Transverse colon (tissue), 4 donors: Measurements from ENCODE around the gene COMMD7. TPM values are rescaled to one million over a fixed set of nuclear protein-coding genes. Genes with fewer than 3 reads are reported as not detected.
A peak's percentile ranks its signal among the peaks of the same experiment; 100 is the strongest.
"Not testable (repeated sequence)": the region's sequence is repeated elsewhere in the genome, so short reads cannot be mapped to it uniquely, and the experiment has no call there.

Experiments
- DNase-seq: peaks from one replicate; pipeline ENCODE4 v3.0.0-alpha.2; 2019
- H3K27ac ChIP-seq, 4 donors: fragments of 200-600 bp; sonication (generic); 2 replicates each; pipeline ENCODE4 v1.5.1; 2016 to 2018; ENCODE audit warnings: inconsistent platforms in 4 of 4
- H3K27me3 ChIP-seq: fragments of 200-600 bp; sonication (generic); 2 replicates; pipeline ENCODE4 v1.5.1; 2017; ENCODE audit warnings: inconsistent platforms
- H3K36me3 ChIP-seq, 4 donors: fragments of 200-600 bp; sonication (generic); 2 replicates each; pipeline ENCODE4 v1.5.1; 2017 to 2019; ENCODE audit warnings: inconsistent platforms in 4 of 4
- H3K4me1 ChIP-seq, 4 donors: fragments of 200-600 bp; sonication (generic); 2 replicates each; pipeline ENCODE4 v1.5.1; 2017 to 2020; ENCODE audit warnings: inconsistent platforms in 4 of 4
- H3K4me3 ChIP-seq, 4 donors: fragments of 200-600 bp; sonication (generic); 1 replicate in 1 of 4; 2 replicates in 3 of 4; pipeline versions ENCODE4 v1.5.1 to v1.6.1; 2017 to 2019; ENCODE audit warnings: inconsistent platforms in 4 of 4
- H3K9me3 ChIP-seq, 2 donors: fragments of 200-600 bp; sonication (generic); 2 replicates each; pipeline ENCODE4 v1.5.1; 2017 to 2019; ENCODE audit warnings: inconsistent platforms in 2 of 2
- CTCF ChIP-seq, 5 experiments: fragments of 200-600 bp in 3 of 5; fragments of 450-650 bp in 2 of 5; sonication (generic) in 3 of 5; IDR thresholded peaks; 1 replicate in 2 of 5; 2 replicates in 3 of 5; pipeline ENCODE4 v1.5.1; 2016 to 2017; ENCODE audit warnings: antibody characterized with exemption in 5 of 5, inconsistent platforms in 3 of 5, mild to moderate bottlenecking in 2 of 5, moderate library complexity in 1 of 5
- EP300 ChIP-seq: sonication (generic); formaldehyde crosslinking; IDR thresholded peaks from one replicate; pipeline ENCODE4 v1.6.1; 2017; ENCODE audit warnings: antibody characterized with exemption, low read depth
- POLR2A ChIP-seq: fragments of 450-650 bp; IDR thresholded peaks from one replicate; pipeline ENCODE4 v1.6.1; 2016; ENCODE audit warnings: antibody characterized with exemption, mild to moderate bottlenecking, moderate library complexity
- POLR2AphosphoS5 ChIP-seq, 3 donors: sonication (generic); formaldehyde crosslinking; IDR thresholded peaks; one replicate each; pipeline ENCODE4 v1.6.1; 2016; ENCODE audit warnings: antibody characterized with exemption in 3 of 3
- WGBS, 2 donors: methylation state at CpG; one replicate each; pipeline ENCODE4 v1.1.5; 2018; ENCODE audit warnings: low coverage in 1 of 2; 5-methylcytosine and 5-hydroxymethylcytosine counted together
- in situ Hi-C, 4 donors: fragments of 200-750 bp; cut with MboI; loops; one replicate each; pipeline versions ENCODE4 v1.15.0 to v1.15.1; 2017; ENCODE audit warnings: low sequenced_read_pairs in 3 of 4, low pct_ligation_motif_present in 1 of 4, low pct_unique_long_range_greater_than_20kb in 1 of 4
- intact Hi-C: fragments of 100-400 bp; cut with DNase I; formaldehyde crosslinking; loops from one replicate; pipeline ENCODE4 v1.15.1; 2023; ENCODE audit warnings: low total_unique reads
- total RNA-seq, 4 donors: library from RNA; depleted of rRNA; stranded (reverse); fragments of >200 nt; gene quantifications; one replicate each; pipeline ENCODE4 v1.1.0, GENCODE V29; 2016

Gene COMMD7
- total RNA-seq, 4 donors from 2014 or later, result 14.3 to 24.8 (median 20.2) TPM

GRCh38 chr20:32767418-32768198 lies 24.3 kb upstream of the COMMD7 start:
- 80 to 85% methylated on average over 5 to 9 of the region's 9 CpGs for WGBS, 2 donors
- Histone ChIP-seq H3K27ac (no peak overlapping the region), H3K36me3 (no peaks in the 10 kb centered on the region), H3K4me1 (peaks cover 6 to 11% (median 10%) of the 10 kb centered on the region in 4 donors), H3K27me3 (no peaks in the 10 kb centered on the region), H3K9me3 (no peaks in the 10 kb centered on the region), H3K4me3 (no peak overlapping the region)
- TF ChIP-seq EP300 (no peak), POLR2A (no peak), POLR2AphosphoS5 (IDR thresholded peaks at IDR 0.05) (no peak), CTCF (IDR thresholded peaks at IDR 0.05) (no peak)
- intact Hi-C loops, result no loop called here
- in situ Hi-C loops, result no loop called here
- DNase-seq, result no peak

- 86 to 93% methylated on average over 11 to 17 of the region's 17 CpGs for WGBS, 2 donors
- H3K27me3 ChIP-seq, H3K4me3 ChIP-seq, H3K27ac ChIP-seq, H3K36me3 ChIP-seq, H3K9me3 ChIP-seq, DNase-seq, in situ Hi-C loops, intact Hi-C loops: not testable (repeated sequence)
- peaks cover 9 to 17% (median 13%) of the 10 kb centered on the region in 4 donors for H3K4me1 ChIP-seq
Measured at GRCh38 chr20:32765230-32765875, 22.1 kb upstream of the COMMD7 start.

- in situ Hi-C loops, result no loop called here
- H3K27ac ChIP-seq, result no peak overlapping the region
- WGBS, 2 donors, result 68 to 77% methylated on average over 11 to 17 of the region's 17 CpGs
- H3K4me3 ChIP-seq, result no peak overlapping the region
- H3K9me3 ChIP-seq, result no peaks in the 10 kb centered on the region
- H3K36me3 ChIP-seq, result no peaks in the 10 kb centered on the region
- H3K27me3 ChIP-seq, result no peaks in the 10 kb centered on the region
- intact Hi-C loops, result no loop called here
- peaks cover 9 to 17% (median 13%) of the 10 kb centered on the region in 4 donors for H3K4me1 ChIP-seq
- TF ChIP-seq POLR2AphosphoS5 (IDR thresholded peaks at IDR 0.05), result no peak
- no peak for TF ChIP-seq CTCF (IDR thresholded peaks at IDR 0.05)
- no peak for TF ChIP-seq EP300
- TF ChIP-seq POLR2A, result no peak
- DNase-seq, result no peak
Measured at GRCh38 chr20:32764005-32764960, 21.0 kb upstream of the COMMD7 start.

GRCh38 chr20:32763202-32764004 lies 20.1 kb upstream of the COMMD7 start:
- H3K27me3 ChIP-seq, result no peaks in the 10 kb centered on the region
- H3K4me3 ChIP-seq, result peak overlapping the region; percentile 81 to 87 (median 84)
- no peak for DNase-seq
- intact Hi-C loops, result no loop called here
- 33% methylated on average over 31 of the region's 40 CpGs; no CpG with 5 or more reads in 1 of the 2 donors for WGBS, 2 donors
- no peak for TF ChIP-seq EP300
- no peak for TF ChIP-seq POLR2A
- no peak for TF ChIP-seq CTCF (IDR thresholded peaks at IDR 0.05)
- TF ChIP-seq POLR2AphosphoS5 (IDR thresholded peaks at IDR 0.05), result no peak
- H3K4me1 ChIP-seq, result peaks cover 9 to 17% (median 13%) of the 10 kb centered on the region in 4 donors
- peak overlapping the region in 1 of 4 donors; percentile 62 for H3K27ac ChIP-seq
- no peaks in the 10 kb centered on the region for H3K36me3 ChIP-seq
- in situ Hi-C loops, result no loop called here
- H3K9me3 ChIP-seq, result no peaks in the 10 kb centered on the region
